SHP77 (cell line): Measurements from ENCODE around the gene SLC13A1.
A peak's percentile ranks its signal among the peaks of the same experiment; 100 is the strongest.
"Not testable (repeated sequence)": the region's sequence is repeated elsewhere in the genome, so short reads cannot be mapped to it uniquely, and the experiment has no call there.

Experiments
- DNase-seq, 2 experiments: peaks; one replicate each; lab custom pipeline; 2025; lab: John Stamatoyannopoulos, UW

The SLC13A1 gene

GRCh38 chr7:123126171-123126570, 73.6 kb downstream of the SLC13A1 start:
- DNase-seq, result no peak

DNA sequence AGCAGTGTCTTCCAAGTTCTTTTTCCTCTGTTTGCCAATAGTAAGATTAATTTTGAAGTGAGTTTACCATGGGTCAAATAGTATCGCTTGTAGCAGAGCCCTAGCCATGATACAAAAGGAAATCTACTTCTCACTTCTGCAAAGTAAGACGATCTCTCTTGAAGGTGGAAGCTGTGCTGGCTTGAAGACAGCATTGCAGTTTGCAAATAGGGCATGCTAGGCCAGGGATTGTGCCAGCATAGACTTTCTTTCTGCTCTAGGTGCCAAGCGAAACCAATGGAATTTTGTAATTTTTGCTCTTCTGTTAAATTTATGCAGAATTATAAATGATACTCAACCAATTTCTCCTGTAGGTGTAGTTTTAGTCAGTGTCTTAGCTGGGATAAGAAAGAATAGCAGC, 74.5 kb downstream of the SLC13A1 start:
- DNase-seq, result no peak

- DNase-seq, result no peak
Observed at GRCh38 chr7:123122916-123123315, 76.9 kb downstream of the SLC13A1 start.

DNA sequence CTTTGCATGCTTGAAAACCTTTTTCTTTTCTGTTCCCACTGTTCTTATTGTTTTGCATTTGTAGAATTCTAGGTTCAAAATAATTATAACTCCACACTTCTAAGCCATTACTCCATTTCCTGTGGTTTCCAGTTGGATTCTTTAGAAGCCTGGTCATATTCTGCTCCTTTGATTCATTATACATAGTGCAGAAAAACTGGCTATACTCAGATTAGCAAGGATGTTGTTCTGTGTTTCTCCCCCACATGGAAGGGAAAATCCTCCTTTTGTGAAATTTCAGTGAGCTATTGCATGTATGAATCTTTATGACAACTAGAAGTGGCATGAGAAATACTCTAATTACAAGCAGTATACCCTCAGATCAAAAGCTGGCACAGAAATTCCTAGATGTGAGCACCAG, 79.5 kb downstream of the SLC13A1 start:
- DNase-seq, result no peak

DNA sequence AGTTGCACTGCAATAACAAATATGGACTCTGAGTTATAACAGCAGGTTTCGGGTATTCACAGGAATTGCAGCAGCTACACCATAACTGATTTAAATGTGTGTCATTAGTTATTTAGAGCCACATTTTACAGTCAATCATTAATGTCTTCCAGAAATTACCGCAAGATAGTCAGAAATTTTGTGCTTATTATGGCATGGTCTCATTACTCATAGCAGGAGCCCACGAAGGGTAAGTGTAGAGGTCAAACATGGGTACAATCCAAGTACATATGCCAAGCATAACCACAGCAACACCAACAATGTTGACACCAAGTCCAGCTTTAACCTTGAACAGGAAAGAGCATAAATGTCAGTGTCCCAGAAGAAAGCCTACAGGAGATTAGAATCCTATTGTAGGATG, 84.4 kb downstream of the SLC13A1 start:
- no peak for DNase-seq

DNA sequence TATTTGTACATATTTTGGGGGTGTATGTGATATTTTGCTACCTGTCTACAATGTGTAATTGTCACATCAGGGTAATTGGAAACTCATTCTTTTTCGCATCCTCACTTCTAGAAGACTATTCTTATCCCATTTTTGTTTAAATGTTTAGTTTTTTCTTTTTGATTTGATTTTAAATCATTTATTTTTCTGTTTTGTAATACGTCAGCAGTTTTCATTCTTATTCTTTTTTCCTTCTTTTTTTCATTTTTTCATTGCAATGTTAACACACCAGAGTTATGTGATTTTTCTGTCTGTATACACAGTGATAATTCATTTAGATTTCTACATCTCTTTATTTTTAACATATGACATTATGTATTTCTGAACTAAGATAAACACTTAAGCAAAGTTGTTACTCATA, 85.5 kb downstream of the SLC13A1 start:
- no peak for DNase-seq

DNA sequence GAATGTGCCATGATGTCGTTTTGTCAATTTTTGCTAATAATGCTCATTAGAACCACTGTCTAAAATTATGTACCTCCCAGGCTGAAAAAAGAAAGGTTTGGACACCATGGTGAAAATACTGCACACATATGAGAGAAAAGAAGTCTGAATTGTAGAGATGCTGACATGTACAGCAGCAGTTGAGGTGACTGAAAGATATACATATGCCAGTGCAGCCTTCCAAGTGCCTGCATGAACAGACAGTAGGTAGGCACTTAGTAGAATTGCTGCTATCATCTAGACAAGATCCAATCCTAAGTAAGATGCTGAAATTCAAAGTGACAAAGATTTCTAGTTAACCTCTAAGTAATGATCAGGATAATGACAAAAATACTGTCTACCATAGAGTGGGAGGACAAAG, 86.9 kb downstream of the SLC13A1 start:
- no peak for DNase-seq

DNA sequence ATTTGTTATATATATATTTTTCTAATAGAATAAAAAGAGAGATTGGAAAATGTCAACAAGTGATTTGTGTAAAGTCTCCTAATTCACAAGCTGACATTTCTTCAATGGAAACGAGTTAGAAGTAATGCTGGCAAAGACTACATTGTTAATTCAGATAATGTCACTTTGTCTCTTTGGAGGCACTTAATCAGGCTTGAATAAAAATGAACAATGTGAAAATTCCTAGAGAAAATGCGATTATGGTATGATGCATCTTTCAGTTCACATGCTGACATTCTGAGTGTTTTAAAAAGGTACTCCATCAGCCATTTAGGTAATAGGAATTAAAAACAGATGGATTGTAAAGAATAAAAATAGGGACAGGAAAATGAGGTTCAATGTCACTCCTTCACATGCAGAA, 100.1 kb downstream of the SLC13A1 start:
- no peak for DNase-seq

GRCh38 chr7:123096976-123097375, 102.8 kb downstream of the SLC13A1 start:
- peak in 1 of 2 experiments; percentile 6 for DNase-seq

- DNase-seq, result no peak
Observed at GRCh38 chr7:123096434-123096833, 103.3 kb downstream of the SLC13A1 start.

DNA sequence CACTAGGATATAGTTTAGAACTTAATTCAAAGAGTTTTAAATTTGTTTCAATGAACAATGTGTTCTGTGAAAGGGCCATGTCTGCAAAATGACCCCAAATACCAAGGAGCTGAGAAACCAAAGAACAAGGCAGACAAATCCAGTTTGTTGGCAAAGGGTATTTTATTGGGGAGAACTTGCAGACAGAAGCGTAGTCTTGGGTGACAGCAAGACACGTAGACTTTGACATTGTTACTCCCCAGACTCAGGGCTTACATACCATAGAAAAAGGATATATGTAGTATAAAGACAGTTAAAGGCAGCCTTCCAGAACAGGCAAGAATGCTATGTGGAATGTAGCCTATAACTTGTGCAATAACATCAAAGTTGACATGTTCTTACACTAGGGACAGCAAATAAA, 109.3 kb downstream of the SLC13A1 start:
- no peak for DNase-seq

- DNase-seq, result not testable (repeated sequence)
Observed at GRCh38 chr7:123086910-123087309, 112.9 kb downstream of the SLC13A1 start.

GRCh38 chr7:123084861-123085260, 114.9 kb downstream of the SLC13A1 start:
- not testable (repeated sequence) for DNase-seq

- no peak for DNase-seq
Observed at GRCh38 chr7:123079021-123079420, 120.7 kb downstream of the SLC13A1 start.

DNA sequence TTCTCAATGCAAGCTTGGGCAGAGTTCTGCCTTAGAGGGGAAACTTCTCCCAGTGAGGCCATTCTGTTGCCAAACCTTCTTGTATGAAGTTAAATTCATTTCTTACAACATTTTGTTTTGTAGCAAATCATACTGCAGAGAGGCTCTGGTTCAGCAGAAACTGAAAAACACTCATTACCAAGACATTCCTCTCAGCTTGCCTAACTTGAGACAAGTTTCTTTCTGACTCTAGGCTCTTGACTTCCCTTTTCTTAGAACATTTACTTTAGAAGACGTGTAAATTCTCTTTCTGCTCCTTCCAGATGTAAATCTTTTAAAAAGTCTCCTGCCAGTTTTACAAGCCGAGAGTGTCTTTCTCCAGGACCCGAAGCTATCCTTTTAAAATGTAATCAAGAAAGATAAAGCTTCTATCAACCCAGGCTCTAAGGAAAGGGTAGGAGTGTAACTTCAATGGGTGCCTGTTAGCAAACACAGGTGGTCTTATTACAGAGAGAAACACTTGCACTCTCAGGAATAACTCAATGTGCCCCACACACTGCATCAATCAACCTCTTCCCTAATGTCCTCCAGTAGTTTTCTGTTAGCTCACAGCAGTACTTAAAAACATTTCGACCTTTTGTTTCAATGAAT, 123.8 kb downstream of the SLC13A1 start:
- DNase-seq, result no peak

GRCh38 chr7:123070702-123071286, 129.0 kb downstream of the SLC13A1 start:
- DNase-seq, result peak; percentile 15 to 29

DNA sequence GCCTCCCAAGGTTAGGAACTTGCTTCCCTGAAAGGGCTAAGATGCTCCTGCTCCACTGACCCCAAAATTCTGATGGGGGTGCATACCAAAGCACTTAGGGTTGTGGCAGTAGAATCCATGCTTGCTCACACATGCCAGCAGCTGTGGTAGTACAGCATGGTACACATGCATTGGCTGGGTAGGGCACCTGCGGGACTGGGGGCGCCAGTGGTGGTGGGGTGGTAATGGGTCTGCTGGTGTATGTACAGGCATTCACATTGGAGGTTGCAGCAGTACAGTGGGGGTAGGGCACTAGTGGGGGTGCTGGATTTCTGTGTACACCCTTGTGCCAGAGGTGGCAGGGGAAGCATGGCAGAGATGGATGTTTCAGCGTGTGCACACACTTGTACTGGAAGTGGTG, 132.0 kb downstream of the SLC13A1 start:
- no peak for DNase-seq
